K562 treated with DMSO at 1 percent for 48 hours (cell line): ENCODE measurements around the gene TAS2R9. TPM values are rescaled to one million over a fixed set of nuclear protein-coding genes. Genes with fewer than 3 reads are reported as not detected.

Experiments used
- total RNA-seq: library from RNA; unstranded; fragments of 300-600 nt; gene quantifications from 2 replicates; pipeline ENCODE4 v1.2.3, GENCODE V29; 2022; ENCODE audit warnings: low replicate concordance; ENCODE audit errors: extremely low read depth

Gene TAS2R9
- not detected in 2 replicates for total RNA-seq

GRCh38 chr12:10810068-10810467 is at the start of gene TAS2R9:
Gene TAS2R9, minus strand, starts transcription at chr12:10810168. Its CDS starts 93 bp downstream, at chr12:10810075.

GRCh38 chr12:10849425-10849878 is 39.5 kb upstream of the TAS2R9 start, which contains the start of gene PRR4:
Gene PRR4, minus strand, starts transcription at chr12:10849475. Its CDS starts 38 bp downstream, at chr12:10849437.

GRCh38 chr12:10826258-10826657 is 16.3 kb upstream of the TAS2R9 start, which contains the start of gene TAS2R10:
Gene TAS2R10, minus strand, starts transcription at chr12:10826358. Its CDS starts 89 bp downstream, at chr12:10826269.

GRCh38 chr12:10807186-10807585 is 2.8 kb downstream of the TAS2R9 start, which contains the start of gene TAS2R8:
Gene TAS2R8, minus strand, starts transcription at chr12:10807286. Its CDS starts 306 bp downstream, at chr12:10806980.

GRCh38 chr12:10802587-10802986 is 7.4 kb downstream of the TAS2R9 start, which contains the start of gene TAS2R7:
Gene TAS2R7, minus strand, starts transcription at chr12:10802627. Its CDS starts 57 bp downstream, at chr12:10802570.

Other genes starting within 250 kb of the TAS2R9 start
- not detected in 2 replicates for gene MAGOHB, start 196.6 kb downstream of the TAS2R9 start, total RNA-seq
- not detected in 2 replicates for gene STYK1, start 136.1 kb downstream of the TAS2R9 start, total RNA-seq
- not detected in 2 replicates for gene YBX3, start 86.8 kb downstream of the TAS2R9 start, total RNA-seq
- gene TAS2R7, start 7.5 kb downstream of the TAS2R9 start, total RNA-seq, result not detected in 2 replicates
- gene TAS2R8, start 2.9 kb downstream of the TAS2R9 start, total RNA-seq, result not detected in 2 replicates
- gene TAS2R10, start 16.2 kb upstream of the TAS2R9 start, total RNA-seq, result not detected in 2 replicates
- not detected in 2 replicates for gene PRR4, start 39.3 kb upstream of the TAS2R9 start, total RNA-seq
- not detected in 2 replicates for gene PRH1, start 74.1 kb upstream of the TAS2R9 start, total RNA-seq
- gene TAS2R13, start 99.4 kb upstream of the TAS2R9 start, total RNA-seq, result not detected in 2 replicates
- gene PRH2, start 119.1 kb upstream of the TAS2R9 start, total RNA-seq, result not detected in 2 replicates
- gene TAS2R14, start 129.1 kb upstream of the TAS2R9 start, total RNA-seq, result not detected in 2 replicates
- not detected in 2 replicates for gene TAS2R50, start 176.7 kb upstream of the TAS2R9 start, total RNA-seq
- not detected in 2 replicates for gene TAS2R20, start 188.1 kb upstream of the TAS2R9 start, total RNA-seq
- not detected in 2 replicates for gene TAS2R19, start 212.5 kb upstream of the TAS2R9 start, total RNA-seq
- gene TAS2R31, start 221.2 kb upstream of the TAS2R9 start, total RNA-seq, result not detected in 2 replicates